GM19240 (cell line): ENCODE results near the gene PFN2.
"Not testable (repeated sequence)": the region's sequence is repeated elsewhere in the genome, so short reads cannot be mapped to it uniquely, and the experiment has no call there.

Source experiments
- DNase-seq: peaks from one replicate; pipeline ENCODE4 v3.0.0; 2011; ENCODE audit warnings: low spot score; ENCODE audit not compliant: insufficient read length

PFN2 gene

GRCh38 chr3:149969110-149969939, 1.4 kb downstream of the PFN2 start:
- no peak for DNase-seq

GRCh38 chr3:149968216-149968615, 2.5 kb downstream of the PFN2 start:
- no peak for DNase-seq

GRCh38 chr3:149967086-149967685, 3.5 kb downstream of the PFN2 start:
- DNase-seq, result no peak

- no peak for DNase-seq
These were observed 5.4 kb downstream of the PFN2 start for GRCh38 chr3:149965278-149965677.

- DNase-seq, result no peak
These were observed 6.4 kb downstream of the PFN2 start for GRCh38 chr3:149964291-149964690.

GRCh38 chr3:149963485-149963884, 7.2 kb downstream of the PFN2 start:
- DNase-seq, result no peak

DNA sequence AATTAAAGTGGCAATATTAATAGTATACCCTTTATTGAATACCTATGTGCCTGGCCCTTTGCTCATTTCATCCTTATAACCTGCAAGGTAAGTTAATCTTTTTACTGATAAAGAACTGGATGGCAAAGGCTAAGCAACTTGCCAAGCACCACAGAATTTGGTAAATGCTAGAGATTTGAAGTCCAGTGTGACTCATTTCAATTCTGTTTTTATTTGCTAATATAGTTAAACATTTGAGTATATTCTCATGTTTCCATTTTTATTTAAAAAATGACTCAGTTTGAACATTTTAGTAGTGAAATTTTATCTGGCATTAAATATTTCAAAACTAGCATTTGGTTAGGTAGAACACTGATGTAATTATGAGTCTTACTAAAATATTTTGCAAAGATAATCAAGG, 11.3 kb downstream of the PFN2 start:
- DNase-seq, result no peak

DNA sequence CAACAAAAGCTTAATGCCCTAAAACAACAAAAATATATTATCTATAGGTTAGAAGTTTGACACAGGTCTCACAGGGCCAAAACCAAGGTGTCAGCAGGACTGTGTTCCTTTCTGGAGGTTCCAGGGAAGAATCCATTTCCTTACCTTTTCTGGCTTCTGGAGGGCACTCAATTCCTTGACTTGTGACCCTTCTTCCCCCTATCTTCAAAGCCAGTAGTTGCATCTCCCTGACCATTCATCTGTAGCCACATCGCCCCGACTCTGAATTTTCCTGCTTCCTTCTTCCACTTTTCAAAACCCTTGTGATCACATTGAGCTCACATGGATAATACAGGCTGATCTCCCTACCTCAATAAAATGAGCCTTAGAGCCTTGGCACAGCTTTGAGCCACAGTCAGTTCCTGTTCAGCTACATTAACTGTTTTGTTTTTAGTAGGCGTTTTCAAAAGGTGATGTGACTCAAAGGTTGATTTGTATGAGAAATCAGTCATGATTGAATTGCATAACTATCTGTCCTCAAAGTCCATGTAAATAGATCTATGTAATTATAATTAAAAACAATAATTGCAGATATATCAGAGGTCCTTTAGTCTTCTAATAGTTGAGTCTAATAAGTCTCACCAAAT, 12.4 kb downstream of the PFN2 start:
- DNase-seq, result no peak

DNA sequence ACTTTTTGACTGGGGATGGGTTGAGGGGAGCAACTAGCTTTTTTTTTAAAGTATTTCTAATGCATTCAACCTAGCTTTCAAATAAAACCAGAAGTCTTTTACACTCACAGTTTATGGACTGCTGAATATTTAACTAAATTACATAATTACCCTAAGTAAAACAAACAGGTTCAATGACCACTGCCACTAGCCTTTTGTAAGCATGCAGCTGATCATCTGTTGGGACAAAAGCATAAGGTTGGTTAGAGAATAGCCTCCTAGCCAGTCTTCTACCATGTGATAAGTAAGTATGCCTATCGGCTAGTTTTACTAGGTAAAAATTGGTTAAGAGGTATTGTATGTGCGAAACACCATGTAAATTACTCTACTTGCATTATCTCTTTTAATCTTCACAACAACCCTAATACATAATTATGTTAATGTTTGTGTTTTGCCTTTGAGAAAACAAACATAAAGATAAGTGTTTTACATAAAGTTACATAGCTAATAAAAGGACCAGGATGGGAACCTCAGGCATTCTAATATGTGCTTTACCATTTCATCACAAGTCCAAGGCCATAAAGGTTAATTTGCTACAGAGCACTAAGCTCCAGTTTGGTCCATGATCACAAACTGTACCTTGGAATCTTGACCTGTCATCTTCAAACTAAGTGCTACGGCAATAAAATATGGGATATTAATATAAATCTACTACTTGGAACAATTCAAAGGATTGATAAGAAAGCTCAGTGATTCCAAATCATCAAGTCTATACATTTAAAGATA, 13.2 kb downstream of the PFN2 start:
- DNase-seq, result no peak

GRCh38 chr3:149955449-149955848, 15.2 kb downstream of the PFN2 start:
- no peak for DNase-seq

DNA sequence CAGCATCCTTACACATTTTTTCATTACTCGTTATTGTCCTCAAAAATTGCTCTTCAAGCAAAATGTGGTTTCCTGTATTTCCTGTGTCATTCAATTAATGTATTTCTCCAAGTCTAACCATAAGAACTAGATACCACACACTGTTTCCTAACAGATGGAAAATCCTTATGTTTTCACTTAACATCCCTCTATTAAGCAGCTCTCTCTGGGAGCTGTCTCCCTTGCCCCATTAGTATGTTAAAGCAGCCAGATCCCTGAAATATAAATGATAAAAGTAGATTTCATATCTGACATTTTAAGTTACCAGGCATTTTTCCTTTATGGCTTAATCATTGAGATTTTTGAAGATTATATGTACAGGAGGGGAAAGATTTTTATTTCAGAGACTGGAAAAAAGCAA, 15.9 kb downstream of the PFN2 start:
- DNase-seq, result no peak

DNA sequence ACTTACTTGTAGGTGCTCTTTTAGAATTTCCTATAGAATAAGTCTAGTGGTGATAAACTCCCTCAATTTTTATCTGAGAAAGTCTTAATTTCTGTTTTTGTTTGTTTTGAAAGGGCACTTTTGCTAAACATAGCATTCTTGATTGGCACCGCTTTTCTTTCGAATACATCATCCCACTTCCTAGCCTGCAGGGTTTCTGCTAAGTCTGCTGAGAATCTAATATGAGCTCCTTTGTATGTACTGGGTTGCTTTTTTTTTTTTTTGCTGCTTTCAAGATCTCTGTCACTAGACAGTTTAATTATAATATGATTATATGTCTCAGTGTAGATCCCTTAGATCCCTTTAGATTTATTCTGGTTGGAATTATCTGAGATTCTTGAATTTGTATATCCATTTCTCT, 21.5 kb downstream of the PFN2 start:
- no peak for DNase-seq

GRCh38 chr3:149947231-149947630, 23.5 kb downstream of the PFN2 start:
- DNase-seq, result no peak

- not testable (repeated sequence) for DNase-seq
These were observed 26.7 kb downstream of the PFN2 start for GRCh38 chr3:149943966-149944365.

DNA sequence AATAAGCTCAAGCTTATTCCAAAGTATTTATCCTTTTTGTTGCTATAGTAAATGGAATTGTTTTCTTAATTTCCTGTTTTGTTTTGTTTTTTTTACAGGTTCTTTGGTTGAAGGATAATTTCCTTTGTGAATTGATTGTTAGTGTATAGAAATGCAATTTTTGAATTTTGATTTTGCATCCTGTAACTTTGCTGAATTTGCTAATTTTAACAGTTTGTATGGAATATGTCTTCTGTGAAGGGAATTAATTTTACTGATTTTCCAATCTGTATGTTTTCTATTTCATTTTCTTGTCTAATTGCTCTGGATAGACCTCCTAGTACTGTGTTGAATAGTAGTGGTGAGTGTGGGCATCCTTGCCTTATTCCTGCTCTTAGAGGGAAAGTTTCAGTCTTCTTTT, 28.3 kb downstream of the PFN2 start:
- DNase-seq, result no peak

DNA sequence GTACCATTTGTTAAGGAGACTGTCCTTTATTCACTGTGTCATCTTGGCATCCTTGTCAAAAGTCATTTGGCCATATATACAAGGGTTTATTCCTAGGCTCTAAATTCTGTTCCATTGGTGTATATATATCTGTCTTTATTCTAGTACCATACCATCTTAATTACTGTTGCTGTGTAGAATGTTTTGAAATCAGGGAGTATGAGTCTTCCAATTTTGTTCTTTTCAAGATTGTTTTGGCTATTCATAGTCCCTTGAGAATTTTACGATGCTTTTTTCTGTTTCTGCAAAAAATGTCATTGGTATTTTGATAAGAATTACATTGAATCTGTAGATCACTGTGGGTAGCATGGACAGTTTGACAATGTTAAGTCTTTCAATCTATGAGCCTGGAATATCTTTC, 28.7 kb downstream of the PFN2 start:
- DNase-seq, result no peak

DNA sequence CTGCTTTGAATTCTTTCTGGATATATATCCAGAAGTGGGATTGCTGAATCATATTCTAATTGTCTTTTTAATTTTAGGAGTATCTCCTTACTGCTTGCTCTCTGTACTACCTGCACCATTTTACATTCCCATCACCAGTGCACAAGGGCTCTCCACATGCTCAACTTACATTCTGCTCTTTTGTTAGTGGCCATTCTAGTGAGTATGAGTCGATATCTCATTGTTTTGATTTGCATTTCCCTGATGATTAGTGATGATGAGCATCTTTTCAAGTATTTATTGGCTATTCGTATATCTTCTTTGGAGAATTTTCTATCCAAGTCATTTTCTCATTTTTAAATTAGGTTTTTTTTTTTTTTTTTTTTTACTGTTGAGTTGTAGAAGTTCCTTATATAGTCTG, 29.5 kb downstream of the PFN2 start:
- no peak for DNase-seq

- DNase-seq, result not testable (repeated sequence)
These were observed 32.2 kb downstream of the PFN2 start for GRCh38 chr3:149938392-149939055.

DNA sequence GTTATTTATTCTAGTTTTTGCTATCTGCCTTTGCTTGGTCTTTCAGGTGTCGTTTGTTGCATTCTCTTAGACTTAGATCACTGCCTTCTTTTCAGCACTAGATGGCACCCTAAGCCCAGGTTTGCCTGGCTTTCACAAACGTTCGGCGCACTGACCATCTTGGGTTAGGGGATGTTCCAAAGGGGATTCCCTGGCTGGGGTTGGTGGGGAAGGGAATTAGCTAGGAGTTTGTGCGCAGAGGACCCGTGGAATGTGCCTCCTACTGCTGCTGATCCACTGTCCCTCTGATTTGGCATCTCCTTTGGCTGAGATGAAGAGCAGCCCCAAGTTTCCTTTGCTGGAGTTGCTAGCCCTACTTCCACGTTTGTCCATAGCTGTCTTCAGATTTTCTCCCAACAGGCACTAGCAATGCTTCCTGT, 33.9 kb downstream of the PFN2 start:
- DNase-seq, result peak; percentile 5

DNA sequence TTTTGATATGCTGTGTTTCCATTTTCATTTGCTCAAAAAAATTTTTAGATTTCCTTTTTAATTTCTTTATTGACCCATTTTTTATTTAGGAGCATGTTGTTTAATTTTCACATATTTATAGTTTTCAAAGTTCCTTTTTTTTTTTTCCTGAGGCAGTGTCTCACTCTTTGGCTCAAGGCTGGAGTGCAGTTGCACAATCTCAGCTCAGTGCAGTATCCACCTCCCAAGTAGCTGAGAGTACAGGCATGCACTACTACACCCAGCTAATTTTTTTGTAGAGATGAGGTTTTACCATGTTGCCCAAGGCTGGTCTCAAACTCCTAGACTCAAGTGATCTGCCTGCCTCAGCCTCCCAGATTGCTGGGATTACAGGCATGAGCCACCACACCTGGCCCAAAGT, 36.2 kb downstream of the PFN2 start:
- DNase-seq, result no peak

DNA sequence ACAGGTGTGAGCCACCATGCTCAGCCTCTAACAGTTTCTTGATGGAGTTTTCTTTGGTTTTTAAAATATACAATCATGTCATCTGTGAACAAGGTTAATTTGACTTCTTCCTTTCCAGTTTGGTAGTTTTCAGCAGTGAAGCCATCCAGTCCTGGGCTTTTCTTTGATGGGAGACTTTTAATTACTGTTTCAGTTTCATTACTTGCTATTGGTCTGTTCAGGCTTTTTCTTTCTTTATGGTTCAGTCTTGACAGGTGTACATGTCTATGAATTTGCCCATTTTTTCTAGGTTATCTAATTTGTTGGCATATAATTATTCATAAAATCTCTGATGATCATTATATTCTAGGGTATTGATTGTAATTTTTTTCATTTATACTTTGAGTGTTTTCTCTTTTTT, 36.8 kb downstream of the PFN2 start:
- DNase-seq, result no peak
